Skeletal muscle tissue (tissue), 4 donors: ENCODE results near the gene KCNK3. TPM values are rescaled to one million over a fixed set of nuclear protein-coding genes. Genes with fewer than 3 reads are reported as not detected.

ENCODE experiments used
- H3K27ac ChIP-seq: one replicate; pipeline ENCODE4 v1.7.0; 2013; ENCODE audit warnings: mild to moderate bottlenecking, low read depth, low read length, inconsistent platforms
- H3K27me3 ChIP-seq, 3 donors: one replicate each; pipeline ENCODE4 v1.7.0; 2013; ENCODE audit warnings: low read length in 3 of 3; ENCODE audit not compliant: control insufficient read depth in 3 of 3, insufficient read depth in 3 of 3
- H3K36me3 ChIP-seq, 3 donors: one replicate each; pipeline ENCODE4 v1.7.0; 2013; ENCODE audit warnings: low read length in 3 of 3; ENCODE audit not compliant: control insufficient read depth in 3 of 3, insufficient read depth in 3 of 3
- H3K4me1 ChIP-seq, 3 donors: one replicate each; pipeline ENCODE4 v1.7.0; 2013; ENCODE audit warnings: low read length in 3 of 3, mild to moderate bottlenecking in 3 of 3; ENCODE audit not compliant: control insufficient read depth in 3 of 3, insufficient read depth in 3 of 3
- H3K4me3 ChIP-seq, 3 donors: one replicate each; pipeline ENCODE4 v1.7.0; 2013; ENCODE audit warnings: low read length in 3 of 3
- H3K9ac ChIP-seq, 3 donors: one replicate each; pipeline ENCODE4 v1.7.0; 2013; ENCODE audit warnings: low read length in 3 of 3, mild to moderate bottlenecking in 3 of 3, moderate library complexity in 2 of 3, low read depth in 1 of 3
- H3K9me3 ChIP-seq, 3 donors: one replicate each; pipeline ENCODE4 v1.7.0; 2013; ENCODE audit warnings: low read length in 3 of 3; ENCODE audit not compliant: control insufficient read depth in 3 of 3
- total RNA-seq: library from RNA; depleted of rRNA; stranded (reverse); fragments of >200 nt; gene quantifications from one replicate; pipeline ENCODE4 v1.2.3, GENCODE V29; 2014
- donor health status: Osteomylitis.

Gene KCNK3
- 0.52 TPM for total RNA-seq

- no peaks in the 10 kb centered on the region for H3K9me3 ChIP-seq
- no peaks in the 10 kb centered on the region for H3K36me3 ChIP-seq
- peaks cover 9 to 13% (median 12%) of the 10 kb centered on the region in 3 donors for H3K4me1 ChIP-seq
- H3K27ac ChIP-seq, result peak within 1 kb of the TSS; percentile 25
- peaks cover 54 to 68% (median 62%) of the 10 kb centered on the region in 3 donors for H3K27me3 ChIP-seq
- H3K4me3 ChIP-seq, result peak within 1 kb of the TSS in 1 of 3 donors; percentile 49
- H3K9ac ChIP-seq, result no peak within 1 kb of the TSS
Measured at GRCh38 chr2:26692279-26692896, at the start of gene KCNK3. Gene KCNK3 (plus strand): TSS chr2:26692722. CDS start chr2:26692876, 154 bp downstream.

DNA sequence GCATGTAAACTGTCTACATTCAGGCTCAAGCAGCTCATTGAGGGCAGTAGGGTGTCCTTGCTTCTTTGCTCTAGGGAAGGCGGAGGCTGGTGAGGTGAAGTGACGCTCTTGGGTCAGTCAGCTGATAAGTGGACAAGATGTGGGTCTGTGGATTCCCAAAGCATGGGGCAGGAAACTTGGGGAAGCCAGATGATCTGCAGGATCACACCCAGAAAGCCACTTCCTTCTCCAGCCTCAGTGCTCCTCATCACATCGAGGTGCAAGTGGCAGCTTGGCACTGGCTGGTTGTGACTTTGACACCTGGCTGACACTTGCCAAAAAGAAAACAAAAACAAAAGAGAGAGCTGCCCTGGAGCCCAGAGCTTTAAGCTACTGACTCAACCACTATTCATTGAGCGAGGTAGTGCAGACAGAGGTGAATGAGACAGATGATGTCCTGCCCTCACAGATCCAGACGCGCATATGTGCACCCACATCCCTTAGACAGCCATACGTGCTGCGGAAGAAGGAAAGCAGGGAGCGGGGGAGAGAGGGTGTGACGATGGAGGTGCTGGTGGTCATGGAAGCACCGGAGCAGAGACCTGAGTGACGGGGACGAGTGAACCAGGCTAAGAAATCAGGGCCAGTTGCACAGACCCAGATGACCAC lies 48.2 kb upstream of the KCNK3 start:
- Histone ChIP-seq H3K27me3 (peaks cover 10 to 29% (median 21%) of the 10 kb centered on the region in 3 donors), H3K9me3 (no peaks in the 10 kb centered on the region), H3K27ac (no peak overlapping the region), H3K36me3 (no peaks in the 10 kb centered on the region), H3K4me3 (peak overlapping the region in 1 of 3 donors; percentile 22), H3K9ac (no peak overlapping the region), H3K4me1 (no peaks in the 10 kb centered on the region)

GRCh38 chr2:26645762-26646161 lies 46.8 kb upstream of the KCNK3 start:
- Histone ChIP-seq H3K4me1 (no peaks in the 10 kb centered on the region), H3K36me3 (no peaks in the 10 kb centered on the region), H3K27ac (no peak overlapping the region), H3K9ac (no peak overlapping the region), H3K9me3 (no peaks in the 10 kb centered on the region), H3K4me3 (no peak overlapping the region), H3K27me3 (peaks cover 15 to 31% (median 21%) of the 10 kb centered on the region in 3 donors)

- Histone ChIP-seq H3K27ac (no peak overlapping the region), H3K36me3 (no peaks in the 10 kb centered on the region), H3K4me3 (no peak overlapping the region), H3K4me1 (peaks cover 0 to 3% (median 0%) of the 10 kb centered on the region in 3 donors), H3K9me3 (no peaks in the 10 kb centered on the region), H3K9ac (no peak overlapping the region), H3K27me3 (peaks cover 11 to 27% (median 22%) of the 10 kb centered on the region in 3 donors)
Measured at GRCh38 chr2:26646986-26647672, 45.4 kb upstream of the KCNK3 start.

GRCh38 chr2:26647981-26648380 lies 44.5 kb upstream of the KCNK3 start:
- peaks cover 0 to 3% (median 0%) of the 10 kb centered on the region in 3 donors for H3K4me1 ChIP-seq
- no peaks in the 10 kb centered on the region for H3K36me3 ChIP-seq
- H3K9me3 ChIP-seq, result no peaks in the 10 kb centered on the region
- no peak overlapping the region for H3K27ac ChIP-seq
- H3K9ac ChIP-seq, result no peak overlapping the region
- H3K27me3 ChIP-seq, result peaks cover 11 to 25% (median 16%) of the 10 kb centered on the region in 3 donors
- H3K4me3 ChIP-seq, result no peak overlapping the region

DNA sequence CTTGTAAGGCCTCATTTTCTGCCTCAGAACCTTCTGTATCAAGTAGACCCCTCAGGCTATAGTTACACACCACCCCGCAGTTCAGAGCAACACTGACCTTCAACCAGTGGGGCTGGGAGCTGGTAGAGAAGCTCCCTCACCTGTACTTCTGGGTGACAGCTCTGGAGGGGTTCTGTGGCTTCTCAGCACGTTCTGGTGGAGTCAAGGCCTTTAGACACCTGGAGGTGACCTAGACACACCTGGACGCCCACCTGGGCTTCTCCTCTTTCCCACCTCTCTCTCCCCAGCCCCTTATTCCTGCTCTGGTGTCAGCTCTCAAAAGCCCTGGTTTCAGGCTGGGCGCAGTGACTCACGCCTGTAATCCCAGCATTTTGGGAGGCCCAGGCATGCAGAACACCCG lies 44.0 kb upstream of the KCNK3 start:
- Histone ChIP-seq H3K4me1 (peaks cover 0 to 3% (median 0%) of the 10 kb centered on the region in 3 donors), H3K9me3 (no peaks in the 10 kb centered on the region), H3K36me3 (no peaks in the 10 kb centered on the region), H3K27ac (no peak overlapping the region), H3K9ac (no peak overlapping the region), H3K4me3 (no peak overlapping the region), H3K27me3 (peaks cover 11 to 22% (median 16%) of the 10 kb centered on the region in 3 donors)

DNA sequence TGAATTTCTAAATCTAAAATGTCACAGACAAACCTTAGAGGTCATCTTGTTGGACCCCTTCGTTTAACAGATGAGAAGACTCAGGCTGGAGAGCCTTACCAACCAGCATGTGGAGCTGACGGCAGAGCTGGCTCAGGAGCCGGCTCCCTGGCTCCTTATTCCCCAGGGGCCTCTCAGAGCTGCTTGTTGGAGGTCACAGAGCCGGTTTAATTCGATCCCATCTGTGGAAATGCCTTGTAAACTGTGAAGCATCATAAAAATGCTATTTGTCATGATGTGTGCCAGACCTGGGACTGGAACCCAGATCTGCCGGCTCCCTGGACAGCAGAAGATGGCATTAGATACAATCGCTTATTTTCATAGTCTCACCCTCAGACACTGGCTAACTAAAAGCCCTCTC lies 43.2 kb upstream of the KCNK3 start:
- H3K4me1 ChIP-seq, result peaks cover 0 to 3% (median 0%) of the 10 kb centered on the region in 3 donors

GRCh38 chr2:26649992-26650712 lies 42.4 kb upstream of the KCNK3 start:
- no peak overlapping the region for H3K4me3 ChIP-seq
- peaks cover 5 to 14% (median 11%) of the 10 kb centered on the region in 3 donors for H3K27me3 ChIP-seq
- no peaks in the 10 kb centered on the region for H3K36me3 ChIP-seq
- H3K9me3 ChIP-seq, result no peaks in the 10 kb centered on the region
- no peak overlapping the region for H3K27ac ChIP-seq
- H3K4me1 ChIP-seq, result peaks cover 0 to 3% (median 0%) of the 10 kb centered on the region in 3 donors
- no peak overlapping the region for H3K9ac ChIP-seq

More for the DNA sequence above, 43.2 kb upstream of the KCNK3 start:
- Histone ChIP-seq H3K27me3 (peaks cover 8 to 17% (median 12%) of the 10 kb centered on the region in 3 donors), H3K9me3 (no peaks in the 10 kb centered on the region), H3K27ac (no peak overlapping the region), H3K9ac (no peak overlapping the region), H3K4me3 (no peak overlapping the region), H3K36me3 (no peaks in the 10 kb centered on the region)

- Histone ChIP-seq H3K9me3 (no peaks in the 10 kb centered on the region), H3K27ac (peak overlapping the region; percentile 19), H3K9ac (no peak overlapping the region), H3K4me3 (no peak overlapping the region), H3K27me3 (peaks cover 5 to 14% (median 11%) of the 10 kb centered on the region in 3 donors), H3K36me3 (no peaks in the 10 kb centered on the region), H3K4me1 (peaks cover 0 to 3% (median 0%) of the 10 kb centered on the region in 3 donors)
Measured at GRCh38 chr2:26650713-26651469, 41.6 kb upstream of the KCNK3 start.
